HG02642 (cell line): ENCODE results near the gene MACROD2.

Experiments
- ATAC-seq: cut with Tn5 transposase; IDR thresholded peaks from one replicate; pipeline ENCODE4 v1.9.1; 2021; ENCODE audit warnings: mild to moderate bottlenecking; ENCODE audit not compliant: unreplicated experiment, poor library complexity

MACROD2 gene

GRCh38 chr20:15847196-15847784 is 1852.0 kb downstream of the MACROD2 start:
- ATAC-seq = no peak

GRCh38 chr20:15848126-15848525 is 1852.8 kb downstream of the MACROD2 start:
- no peak for ATAC-seq

- ATAC-seq = no peak
Measured at GRCh38 chr20:15848995-15849610, 1853.8 kb downstream of the MACROD2 start.

GRCh38 chr20:15851576-15852215 is 1856.4 kb downstream of the MACROD2 start:
- no peak for ATAC-seq

- no peak for ATAC-seq
Measured at GRCh38 chr20:15854911-15855310, 1859.6 kb downstream of the MACROD2 start.

- peak; percentile 77 for ATAC-seq
Measured at GRCh38 chr20:15857173-15857784, 1862.0 kb downstream of the MACROD2 start.

- no peak for ATAC-seq
Measured at GRCh38 chr20:15859061-15859460, 1863.7 kb downstream of the MACROD2 start.

GRCh38 chr20:15860850-15861249 is 1865.5 kb downstream of the MACROD2 start:
- ATAC-seq = no peak

- no peak for ATAC-seq
Measured at GRCh38 chr20:15862178-15862577, 1866.9 kb downstream of the MACROD2 start.

GRCh38 chr20:15863735-15864134 is 1868.4 kb downstream of the MACROD2 start:
- no peak for ATAC-seq

GRCh38 chr20:15865553-15865952 is 1870.2 kb downstream of the MACROD2 start:
- ATAC-seq = no peak

- ATAC-seq = no peak
Measured at GRCh38 chr20:15866916-15867730, 1871.8 kb downstream of the MACROD2 start.

GRCh38 chr20:15867899-15868298 is 1872.6 kb downstream of the MACROD2 start:
- ATAC-seq = no peak

- ATAC-seq = no peak
Measured at GRCh38 chr20:15875446-15875845, 1880.1 kb downstream of the MACROD2 start.

- peak; percentile 76 for ATAC-seq
Measured at GRCh38 chr20:15882553-15882952, 1887.2 kb downstream of the MACROD2 start.

GRCh38 chr20:15886250-15886649 is 1890.9 kb downstream of the MACROD2 start:
- no peak for ATAC-seq

GRCh38 chr20:15887387-15887786 is 1892.1 kb downstream of the MACROD2 start:
- no peak for ATAC-seq

GRCh38 chr20:15889061-15889460 is 1893.7 kb downstream of the MACROD2 start:
- no peak for ATAC-seq

GRCh38 chr20:15889514-15890256 is 1894.4 kb downstream of the MACROD2 start:
- no peak for ATAC-seq
